HG02970 (cell line): ENCODE data around the gene IDH3A.
A peak's percentile ranks its signal among the peaks of the same experiment; 100 is the strongest.

Source experiments
- ATAC-seq: cut with Tn5 transposase; IDR thresholded peaks from one replicate; pipeline ENCODE4 v1.9.1; 2021; ENCODE audit warnings: mild to moderate bottlenecking, moderate library complexity, moderate number of reproducible peaks; ENCODE audit not compliant: unreplicated experiment, low FRiP score

Gene IDH3A

DNA sequence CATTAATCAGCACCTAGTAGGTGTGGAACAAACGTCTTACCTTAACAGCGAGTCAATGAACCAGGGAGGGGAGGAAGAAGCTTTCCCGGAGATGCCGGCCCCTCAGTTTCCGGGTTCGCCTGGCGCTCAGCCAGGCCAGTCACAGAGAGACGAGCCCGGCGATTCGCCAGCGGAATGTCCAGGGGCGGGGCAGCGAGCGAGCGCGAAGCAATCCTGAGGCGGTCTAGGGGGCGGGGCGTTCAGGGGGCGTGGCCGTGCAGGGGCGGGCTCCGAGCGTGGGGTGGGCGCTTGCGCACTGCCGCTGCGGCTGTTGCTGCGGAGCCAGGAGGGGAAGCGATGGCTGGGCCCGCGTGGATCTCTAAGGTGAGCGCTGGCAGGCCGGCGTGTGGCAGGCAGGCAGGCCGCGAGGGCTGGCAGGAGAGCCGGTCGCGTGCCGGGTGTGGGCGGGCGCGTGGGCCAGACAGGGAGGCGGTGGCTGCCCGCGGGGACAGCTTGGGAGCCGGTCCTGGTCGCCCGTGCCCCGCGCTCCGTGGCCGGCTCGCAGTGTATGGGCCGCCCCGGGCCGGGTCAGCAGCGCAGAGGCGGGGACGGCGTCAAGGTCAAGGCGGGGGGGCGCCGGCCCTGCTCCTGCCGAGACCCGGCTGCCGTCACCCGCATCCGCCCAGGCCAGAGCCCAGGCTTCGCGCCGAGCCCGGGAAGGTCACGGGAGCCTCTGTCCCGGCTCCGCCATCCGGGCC lies at the start of gene IDH3A:
Gene IDH3A, plus strand, starts transcription at position 295 of the 737 bp plus-strand sequence. Its CDS starts 42 bp downstream, at position 337.
- ATAC-seq, result peak; percentile 88

DNA sequence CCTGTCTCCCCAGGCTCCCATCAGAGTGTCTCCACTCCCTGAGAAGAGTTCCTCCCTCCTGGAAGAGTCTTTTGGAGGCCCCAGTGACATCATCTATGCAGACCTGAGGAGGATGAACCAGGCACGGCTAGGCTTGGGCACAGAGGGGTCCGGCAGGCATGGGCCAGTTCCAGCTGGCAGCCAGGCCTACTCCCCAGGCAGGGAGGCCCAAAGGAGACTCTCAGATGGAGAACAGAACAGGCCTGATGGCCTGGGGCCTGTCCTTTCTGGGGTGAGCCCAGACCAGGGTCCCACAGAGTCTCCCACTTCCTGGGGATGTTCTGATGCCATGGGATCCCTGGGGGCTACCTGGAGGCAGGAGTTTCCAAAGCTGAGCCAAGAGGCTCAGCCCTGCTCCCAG lies 48.3 kb upstream of the IDH3A start:
- ATAC-seq, result no peak

DNA sequence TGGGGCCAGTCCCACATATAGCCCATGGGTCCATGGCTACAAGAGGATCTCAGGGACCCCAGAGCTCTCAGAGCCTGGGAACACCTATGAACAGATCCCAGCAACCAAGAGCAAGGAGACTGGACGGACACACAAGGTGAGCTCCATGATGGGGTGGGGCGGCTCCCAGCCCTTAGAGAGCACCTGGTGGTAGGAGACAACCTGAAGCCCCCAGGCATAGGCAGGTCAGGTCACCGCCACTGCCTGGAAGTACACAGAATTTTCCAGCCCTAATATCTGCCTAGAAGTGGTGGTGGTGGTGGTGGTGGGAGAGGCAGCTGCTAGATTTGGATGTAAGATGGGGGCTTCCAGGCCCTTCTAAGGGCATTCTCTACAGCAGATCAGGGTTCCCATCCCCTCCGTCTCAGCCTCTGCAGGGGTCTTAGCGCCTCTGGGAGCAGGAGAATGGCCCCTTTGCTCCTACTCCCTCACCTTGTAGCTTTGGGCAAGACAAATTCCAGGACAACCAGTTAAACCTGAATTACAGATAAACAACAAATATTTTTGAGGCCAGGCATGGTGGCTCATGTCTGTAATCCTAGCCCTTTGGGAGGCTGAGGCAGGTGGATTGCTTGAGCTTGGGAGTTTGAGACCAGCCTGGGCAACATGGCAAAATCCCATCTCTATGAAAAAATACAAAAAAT lies 47.6 kb upstream of the IDH3A start:
- no peak for ATAC-seq

DNA sequence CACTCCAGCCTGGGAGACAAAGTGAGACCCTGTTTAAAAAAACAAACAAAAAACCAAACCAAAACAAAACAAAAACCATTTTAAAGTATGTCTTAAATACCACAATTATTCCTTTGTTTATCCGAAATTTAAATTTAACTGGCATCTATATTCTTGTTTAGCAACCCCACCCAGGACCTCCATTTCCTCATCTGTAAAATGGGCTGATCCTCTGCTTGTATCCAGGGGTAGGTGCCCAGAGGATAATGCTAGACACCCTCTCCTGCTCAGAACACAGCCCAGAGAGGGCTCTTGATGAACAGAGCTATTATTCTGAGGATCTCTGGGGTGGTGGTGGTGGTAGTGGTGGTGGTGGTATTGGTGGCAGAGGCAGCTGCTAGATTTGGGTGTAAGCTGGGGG lies 47.0 kb upstream of the IDH3A start:
- ATAC-seq, result no peak

DNA sequence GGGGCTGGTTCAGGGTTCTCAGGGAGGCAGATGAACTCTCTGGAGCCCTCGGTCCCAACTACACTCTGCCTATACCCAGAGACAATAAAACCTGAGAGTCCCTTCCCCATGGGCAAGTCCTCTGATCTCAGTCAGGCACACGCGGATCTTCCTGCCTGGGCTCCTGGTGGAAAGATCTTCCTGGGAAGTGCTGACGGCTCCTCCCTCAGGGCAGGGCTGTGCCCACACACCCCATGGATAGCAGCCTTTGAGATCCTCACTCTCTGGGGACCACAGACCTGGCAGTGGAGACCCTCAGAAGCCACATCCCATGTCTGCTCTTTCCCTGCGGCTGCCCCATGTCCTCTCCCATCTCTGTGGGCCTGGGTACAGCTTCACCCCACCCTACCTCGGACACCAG lies 46.4 kb upstream of the IDH3A start:
- no peak for ATAC-seq

DNA sequence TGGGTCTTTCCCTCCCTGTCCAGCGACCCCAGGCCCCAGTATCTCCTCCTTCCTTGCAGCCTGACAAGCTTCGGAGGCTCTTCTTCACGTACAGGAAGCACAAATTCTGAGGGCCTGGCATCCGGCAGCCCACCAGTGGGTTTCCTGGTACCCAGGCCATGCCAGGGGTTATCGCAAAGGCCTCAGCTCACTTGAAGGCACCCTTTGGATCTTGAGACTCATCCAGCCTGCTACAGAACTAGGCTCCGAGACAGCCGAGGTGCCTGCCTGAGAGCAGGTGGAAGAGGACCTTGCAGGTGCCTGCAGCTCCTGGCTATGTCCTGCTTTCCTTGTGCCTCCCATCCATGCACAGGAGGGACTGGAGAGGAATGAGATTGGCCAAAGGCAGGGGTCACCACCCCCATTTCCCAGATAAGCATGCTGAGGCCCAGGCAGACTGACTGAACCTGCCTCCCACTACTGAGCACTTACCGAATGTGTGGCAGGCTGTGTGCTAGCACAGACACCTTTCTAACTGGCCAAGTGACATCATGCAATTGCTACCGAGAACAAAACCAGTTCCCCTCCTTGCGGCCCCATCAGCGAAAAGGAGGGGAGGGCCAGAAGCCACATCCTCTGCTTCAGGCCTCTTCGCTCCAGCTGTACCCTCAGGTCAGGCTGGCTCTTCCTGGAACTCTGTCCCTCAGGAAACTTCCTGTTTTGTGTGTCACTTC lies 45.6 kb upstream of the IDH3A start:
- ATAC-seq, result no peak

DNA sequence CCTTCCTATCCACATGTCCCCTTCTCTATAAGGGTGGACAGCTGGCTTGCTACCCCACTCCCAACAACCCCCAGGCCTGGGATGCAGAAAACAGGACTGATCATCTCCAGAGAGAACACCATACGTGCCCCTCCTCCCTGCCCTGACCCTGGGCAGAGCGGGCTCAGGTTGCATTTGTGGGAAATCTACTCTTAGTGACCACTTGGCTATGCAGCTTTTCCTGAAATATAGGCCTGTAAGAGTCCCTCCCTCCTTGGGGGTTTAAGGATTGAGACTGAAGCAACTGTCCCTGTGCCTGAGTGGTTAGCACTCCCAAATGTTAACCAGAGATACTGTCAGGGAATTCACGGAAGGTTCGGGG lies 45.1 kb upstream of the IDH3A start:
- no peak for ATAC-seq

DNA sequence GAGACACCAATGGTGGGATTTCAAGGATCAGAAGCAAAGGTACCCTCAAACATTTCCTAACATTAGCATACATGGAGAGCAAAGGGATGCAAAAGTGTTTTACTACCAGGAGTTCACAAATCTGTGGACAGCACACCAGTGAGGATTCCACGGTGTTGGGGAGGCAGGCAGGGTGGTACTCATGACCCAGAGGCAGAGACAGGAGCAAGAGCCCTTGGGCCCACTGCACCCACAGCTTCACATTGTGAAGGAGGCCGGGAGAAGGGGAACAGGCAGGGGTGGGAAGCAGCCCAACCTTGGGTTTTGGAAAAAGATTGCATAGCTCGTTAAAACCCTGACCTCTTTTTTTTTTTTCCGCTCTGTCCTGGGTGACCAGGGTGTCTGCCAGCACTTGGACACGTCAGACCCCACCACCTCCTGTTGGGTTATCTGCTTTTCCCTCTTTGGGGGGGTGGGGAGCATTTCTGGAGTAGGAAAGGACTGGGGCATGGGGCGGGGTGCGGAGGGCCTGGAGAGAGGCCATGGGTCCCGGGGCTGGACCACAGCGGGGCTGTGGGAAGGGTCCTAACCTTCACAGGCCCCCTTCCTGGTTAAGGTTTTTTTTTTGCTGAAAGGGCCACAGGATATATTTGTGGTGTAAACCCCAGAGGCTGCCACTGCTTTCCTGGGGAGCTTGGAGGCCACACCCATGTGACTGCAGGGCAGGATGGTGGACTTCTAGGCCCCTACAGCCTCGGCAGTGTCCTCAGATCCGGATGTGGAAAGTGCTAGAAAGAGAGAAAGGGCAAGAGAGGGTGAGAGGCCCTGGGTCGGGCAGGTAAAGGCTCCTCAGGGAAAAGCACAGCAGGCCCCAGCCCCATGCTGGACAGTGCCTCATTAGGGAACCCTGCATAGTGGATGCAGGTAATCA lies 44.3 kb upstream of the IDH3A start:
- no peak for ATAC-seq

DNA sequence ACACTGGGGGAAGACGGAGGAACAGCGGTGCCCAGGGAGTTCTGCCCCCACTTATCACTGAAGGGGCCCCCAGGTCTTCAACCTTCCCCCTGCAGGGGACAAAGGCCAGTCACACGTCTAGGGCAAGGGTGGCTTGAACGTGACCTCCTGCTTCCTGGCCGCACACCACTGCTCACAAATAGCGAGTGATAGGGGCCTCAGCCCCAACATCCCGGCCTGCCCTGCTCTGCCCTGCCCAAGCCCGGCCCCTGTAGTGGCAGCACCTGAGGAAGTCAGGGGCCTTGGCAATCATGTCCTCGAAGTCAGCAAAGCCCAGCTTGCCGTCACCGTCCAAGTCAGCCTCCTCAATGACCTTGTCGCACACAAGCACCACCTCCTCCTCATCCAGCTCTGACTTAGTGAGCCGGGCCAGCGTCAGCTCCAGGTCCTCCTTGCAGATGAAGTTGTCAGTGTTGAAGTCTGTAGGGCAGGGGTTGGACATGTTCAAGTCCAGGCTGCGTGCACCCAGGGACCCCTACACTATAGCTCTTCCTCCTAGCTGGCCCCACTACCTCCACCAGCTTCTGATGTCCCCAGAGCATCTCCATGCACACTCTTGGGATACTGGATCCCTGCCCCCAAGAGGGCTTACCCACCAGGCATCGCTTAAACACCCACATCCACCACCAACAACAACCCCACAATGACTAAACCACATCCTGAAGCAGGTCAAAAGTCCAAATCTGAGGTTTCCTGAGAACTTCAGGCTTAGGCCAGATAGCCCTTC lies 43.5 kb upstream of the IDH3A start:
- no peak for ATAC-seq

DNA sequence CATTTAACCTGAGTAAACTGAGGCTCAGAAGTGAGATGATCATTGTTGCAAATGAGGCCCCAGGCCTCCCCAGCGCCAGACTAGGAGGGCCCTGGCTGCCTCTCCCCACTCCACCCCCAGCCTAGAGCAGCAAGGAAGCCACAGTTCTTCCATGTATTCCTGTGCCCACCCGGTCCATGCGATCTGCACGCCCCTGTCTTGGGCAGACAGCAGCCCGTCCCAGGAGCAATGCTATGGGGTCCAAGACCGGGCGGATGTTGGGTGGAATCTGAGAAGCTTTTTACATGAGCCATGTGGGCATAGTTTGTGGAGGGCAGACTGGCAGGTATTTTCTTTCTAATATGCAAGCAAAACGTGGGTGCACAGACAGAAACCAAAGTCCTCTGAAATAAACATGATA lies 41.7 kb upstream of the IDH3A start:
- no peak for ATAC-seq

DNA sequence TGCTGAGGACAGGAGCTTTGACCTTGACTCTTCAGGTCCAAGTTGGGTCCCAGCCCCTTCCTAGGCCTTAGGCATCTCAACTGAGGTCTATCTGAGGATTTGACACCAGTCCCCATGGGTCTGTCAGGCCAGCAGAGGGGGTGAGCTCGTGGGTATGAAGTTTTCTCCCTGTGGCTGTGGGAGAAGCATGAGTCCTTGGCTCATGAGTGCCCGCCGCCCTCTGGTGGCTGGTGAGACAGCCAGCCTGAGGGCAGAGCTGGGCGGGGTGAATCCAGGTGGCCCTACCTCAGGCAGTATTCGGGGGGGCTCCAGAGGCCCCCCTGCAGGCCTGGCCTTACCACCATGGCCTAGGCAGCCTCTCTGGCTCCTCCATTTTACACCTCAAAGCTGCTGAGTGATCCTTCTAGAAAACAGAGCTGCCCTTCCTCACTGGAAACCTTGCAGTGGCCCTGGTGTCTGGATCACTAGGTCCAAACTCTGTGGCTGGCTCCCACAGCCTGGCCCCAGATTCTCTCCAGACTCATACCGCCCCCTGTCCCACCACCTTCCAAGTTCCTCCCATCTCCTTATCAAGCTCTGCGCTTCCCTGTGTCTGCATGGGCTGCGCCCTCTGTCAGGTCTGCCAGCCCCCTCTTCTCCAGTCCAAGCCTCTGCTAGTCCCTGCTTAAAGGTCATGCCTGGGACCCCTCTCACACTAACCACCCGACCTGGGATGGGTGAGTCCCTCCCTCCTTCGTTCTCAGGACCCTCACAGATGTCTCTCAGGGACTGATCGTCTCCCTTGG lies 40.7 kb upstream of the IDH3A start:
- no peak for ATAC-seq

DNA sequence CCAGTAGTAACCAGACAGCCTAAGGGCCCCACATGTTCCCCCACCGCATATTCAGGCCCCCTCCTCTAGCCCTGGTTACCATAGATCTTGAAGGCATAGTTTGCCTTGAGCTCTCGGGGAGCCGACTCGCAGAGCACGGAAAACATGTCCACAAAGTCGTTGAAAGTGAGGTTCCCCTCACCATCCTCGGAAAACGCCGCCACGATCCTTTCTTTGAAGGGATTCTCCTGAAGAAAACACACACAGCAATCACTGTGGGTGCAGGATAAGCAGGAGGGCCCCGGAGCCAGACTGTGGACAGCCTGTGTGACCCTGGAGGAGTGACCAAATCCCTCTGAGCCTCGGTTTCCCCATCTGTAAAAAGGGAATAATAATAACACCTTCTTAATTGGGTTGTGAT lies 40.0 kb upstream of the IDH3A start:
- ATAC-seq, result no peak

DNA sequence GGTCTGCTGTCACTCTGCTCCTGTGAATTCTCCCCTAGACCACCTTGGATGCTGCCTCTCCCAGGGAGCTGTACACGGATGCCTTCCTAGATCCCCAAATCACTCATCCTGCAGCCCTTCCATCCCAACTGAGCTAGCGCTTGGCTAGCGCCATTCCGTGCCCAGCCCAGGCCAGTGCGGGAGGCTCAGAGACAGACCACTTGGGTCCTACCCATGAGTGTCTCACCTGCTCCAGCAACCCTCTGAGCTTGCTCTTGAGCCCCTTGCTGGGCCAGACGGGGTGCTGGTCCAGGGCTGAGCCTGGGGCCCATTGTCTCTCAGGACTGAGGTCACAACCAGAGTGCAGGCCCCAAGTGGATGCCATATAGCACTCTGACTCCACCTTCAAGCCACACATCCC lies 39.1 kb upstream of the IDH3A start:
- no peak for ATAC-seq

DNA sequence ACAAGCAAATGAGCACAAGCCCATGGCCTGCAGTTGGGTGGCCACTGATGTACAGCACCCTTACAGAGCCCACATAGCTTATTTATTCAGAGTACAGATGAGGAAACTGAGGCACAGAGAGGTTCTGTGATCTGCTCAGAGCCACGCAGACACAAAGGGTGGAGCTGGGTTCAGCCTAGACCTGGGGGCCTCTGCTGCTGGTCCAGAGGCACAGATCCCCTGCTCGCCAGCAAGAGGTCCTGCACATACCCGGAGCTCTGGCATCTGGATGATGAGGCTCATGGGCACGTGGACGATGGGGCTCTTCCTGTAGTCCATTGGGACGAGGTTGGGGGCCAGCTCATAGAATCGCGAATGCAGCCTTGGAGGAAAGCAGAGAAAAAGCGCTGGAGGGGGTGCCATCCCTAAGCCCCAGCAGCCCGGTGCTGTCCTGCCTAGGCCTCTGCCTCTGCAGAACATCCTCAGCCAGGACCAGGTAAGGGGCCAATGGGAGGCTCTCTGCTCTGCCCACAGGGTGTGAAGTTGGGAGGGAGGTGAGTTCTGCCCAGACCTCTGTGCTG lies 38.2 kb upstream of the IDH3A start:
- no peak for ATAC-seq

DNA sequence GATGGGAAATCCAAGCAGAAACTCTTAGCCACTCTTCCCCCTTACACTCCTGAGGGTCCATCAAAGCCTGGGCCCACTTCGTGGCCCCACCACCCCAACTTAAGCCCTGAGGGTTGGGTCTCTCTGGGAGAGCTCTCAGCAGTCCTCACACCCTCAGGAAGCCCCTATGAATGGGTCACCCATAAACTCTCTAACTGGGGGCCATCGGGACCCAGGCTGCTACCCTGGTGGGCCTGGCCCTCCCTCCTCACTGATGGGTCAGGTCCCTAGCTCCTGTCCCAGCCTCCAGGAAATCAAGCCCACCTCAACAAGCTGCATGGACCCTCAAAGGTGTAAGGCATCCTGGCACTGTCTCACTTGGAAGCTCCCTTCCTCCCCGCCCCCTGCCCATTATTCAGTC lies 37.4 kb upstream of the IDH3A start:
- no peak for ATAC-seq

DNA sequence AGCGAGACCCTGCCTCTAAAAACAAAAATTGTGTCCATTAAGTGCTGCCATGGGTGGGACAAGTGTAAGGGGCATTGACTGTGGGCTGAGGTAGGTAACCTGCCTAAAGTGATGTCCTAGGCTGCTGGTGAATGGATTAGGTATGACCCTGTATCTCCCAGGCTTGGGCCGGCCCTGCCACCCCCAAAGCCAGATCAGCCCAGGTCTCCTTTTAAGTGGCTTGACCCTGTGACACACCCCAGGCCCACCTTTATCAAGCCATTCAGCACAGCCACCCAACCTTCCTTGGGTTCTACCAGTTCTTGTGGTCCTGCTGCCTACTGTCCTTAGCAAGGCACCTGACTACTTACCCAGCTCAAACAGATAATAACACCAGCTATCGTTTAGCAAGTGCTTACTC lies 36.6 kb upstream of the IDH3A start:
- ATAC-seq, result no peak

DNA sequence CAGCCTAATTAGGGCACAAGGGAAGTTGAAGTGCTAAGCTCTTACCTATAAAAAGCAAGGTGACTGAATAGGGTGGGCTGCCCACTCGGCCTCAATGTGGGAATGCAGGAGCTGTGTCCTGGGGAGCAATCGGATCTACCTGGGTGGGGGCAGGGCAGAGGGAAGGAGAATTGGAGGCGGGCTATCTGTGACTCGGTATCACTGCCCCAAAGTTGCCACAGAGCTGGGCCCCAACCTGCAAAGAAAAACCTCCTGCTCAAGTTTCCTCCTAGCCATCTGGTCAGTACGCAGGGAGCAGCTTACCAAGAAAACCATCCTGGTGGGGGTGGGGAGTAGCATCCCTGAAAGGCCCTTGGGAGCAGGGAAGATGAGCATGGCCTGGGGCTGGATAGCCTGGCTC lies 28.6 kb upstream of the IDH3A start:
- ATAC-seq, result no peak

DNA sequence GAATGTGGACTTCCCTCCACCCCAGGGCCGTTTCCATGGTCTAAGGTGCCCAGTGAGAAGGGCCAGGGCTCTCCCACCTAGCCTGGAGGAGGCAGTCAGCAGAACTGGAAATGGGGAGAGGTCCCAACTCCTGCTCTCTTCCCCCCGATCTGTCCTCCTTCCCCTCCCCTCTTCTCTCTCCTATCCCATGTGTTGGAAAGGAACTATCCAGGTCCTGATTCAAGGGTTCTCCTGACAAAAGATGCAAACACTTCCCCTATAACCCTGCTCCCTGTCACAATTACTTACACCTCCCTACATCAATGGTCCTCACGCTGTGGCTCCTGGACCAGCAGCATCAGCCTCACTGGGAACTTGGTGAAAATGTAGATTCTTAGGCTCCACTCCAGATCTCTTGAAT lies 23.9 kb upstream of the IDH3A start:
- ATAC-seq, result no peak

DNA sequence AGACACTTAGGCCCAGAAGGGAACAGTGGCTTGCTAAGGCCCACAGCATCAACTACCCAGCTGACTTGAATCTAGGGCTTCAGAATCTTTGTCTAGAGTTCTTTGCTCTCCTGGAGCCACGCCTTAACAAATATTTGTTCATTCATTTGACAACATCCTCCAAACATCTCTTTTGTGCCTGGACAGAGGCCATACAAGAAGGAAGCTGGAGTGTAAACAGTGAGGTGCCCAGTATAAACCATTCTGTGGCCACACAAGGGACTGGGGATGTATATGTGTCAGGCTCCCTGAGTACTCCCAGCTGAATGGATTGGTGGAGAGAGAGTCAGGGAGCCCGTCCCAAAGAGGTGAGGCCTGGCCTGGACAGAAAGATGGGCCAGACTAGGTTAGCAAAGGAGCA lies 21.3 kb upstream of the IDH3A start:
- no peak for ATAC-seq
